Measurements from ENCODE around the gene TRAF7. TPM values are rescaled to one million over a fixed set of nuclear protein-coding genes. Genes with fewer than 3 reads are reported as not detected.
"Not testable (repeated sequence)": the region's sequence is repeated elsewhere in the genome, so short reads cannot be mapped to it uniquely, and the experiment has no call there.

Gene TRAF7
- total RNA-seq, 4 donors from 2014 or later, result 36.3 to 70.1 (median 56.3) TPM

- Histone ChIP-seq H3K27ac (peak within 1 kb of the TSS; percentile 83 to 90 (median 88)), H3K4me3 (peak within 1 kb of the TSS; percentile 62 to 82), H3K4me1 (peaks cover 0 to 42% (median 4%) of the 10 kb centered on the region in 3 donors)
- 0% methylated on average over 5 of the region's 81 CpGs; no CpG with 5 or more reads in 1 of the 2 donors for WGBS, 2 donors (ENCODE audit: low coverage in 1 of 2)
- not testable (repeated sequence) for H3K36me3 ChIP-seq, H3K9me3 ChIP-seq, H3K27me3 ChIP-seq
- ATAC-seq, result peak; percentile 89
- TF ChIP-seq POLR2AphosphoS5 (IDR thresholded peaks at IDR 0.05), result peak; percentile 80
- peak; percentile 46 to 73 for TF ChIP-seq POLR2A (IDR thresholded peaks at IDR 0.05)
Measured at GRCh38 chr16:2135770-2136490, 19.7 kb upstream of the TRAF7 start, which contains the start of gene PKD1. PKD1 (minus strand) TSS chr16:2135898; CDS start chr16:2135689, 209 bp downstream.

- no peak for ATAC-seq
- TF ChIP-seq POLR2AphosphoS5 (IDR thresholded peaks at IDR 0.05) (no peak), EP300 (IDR thresholded peaks at IDR 0.05) (no peak), POLR2A (IDR thresholded peaks at IDR 0.05) (no peak)
- TF ChIP-seq, protein P1, sequence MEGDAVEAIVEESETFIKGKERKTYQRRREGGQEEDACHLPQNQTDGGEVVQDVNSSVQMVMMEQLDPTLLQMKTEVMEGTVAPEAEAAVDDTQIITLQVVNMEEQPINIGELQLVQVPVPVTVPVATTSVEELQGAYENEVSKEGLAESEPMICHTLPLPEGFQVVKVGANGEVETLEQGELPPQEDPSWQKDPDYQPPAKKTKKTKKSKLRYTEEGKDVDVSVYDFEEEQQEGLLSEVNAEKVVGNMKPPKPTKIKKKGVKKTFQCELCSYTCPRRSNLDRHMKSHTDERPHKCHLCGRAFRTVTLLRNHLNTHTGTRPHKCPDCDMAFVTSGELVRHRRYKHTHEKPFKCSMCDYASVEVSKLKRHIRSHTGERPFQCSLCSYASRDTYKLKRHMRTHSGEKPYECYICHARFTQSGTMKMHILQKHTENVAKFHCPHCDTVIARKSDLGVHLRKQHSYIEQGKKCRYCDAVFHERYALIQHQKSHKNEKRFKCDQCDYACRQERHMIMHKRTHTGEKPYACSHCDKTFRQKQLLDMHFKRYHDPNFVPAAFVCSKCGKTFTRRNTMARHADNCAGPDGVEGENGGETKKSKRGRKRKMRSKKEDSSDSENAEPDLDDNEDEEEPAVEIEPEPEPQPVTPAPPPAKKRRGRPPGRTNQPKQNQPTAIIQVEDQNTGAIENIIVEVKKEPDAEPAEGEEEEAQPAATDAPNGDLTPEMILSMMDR (IDR thresholded peaks at IDR 0.05), result no peak
- Histone ChIP-seq H3K27me3 (no peaks in the 10 kb centered on the region), H3K9me3 (no peaks in the 10 kb centered on the region), H3K27ac (no peak overlapping the region), H3K4me1 (peaks cover 0 to 20% (median 5%) of the 10 kb centered on the region in 3 donors), H3K4me3 (no peak overlapping the region), H3K36me3 (no peaks in the 10 kb centered on the region)
- 56 to 75% methylated on average over 10 to 19 of the region's 31 CpGs for WGBS, 2 donors (ENCODE audit: low coverage in 1 of 2)
Measured at GRCh38 chr16:2142942-2143877, 12.4 kb upstream of the TRAF7 start.

DNA sequence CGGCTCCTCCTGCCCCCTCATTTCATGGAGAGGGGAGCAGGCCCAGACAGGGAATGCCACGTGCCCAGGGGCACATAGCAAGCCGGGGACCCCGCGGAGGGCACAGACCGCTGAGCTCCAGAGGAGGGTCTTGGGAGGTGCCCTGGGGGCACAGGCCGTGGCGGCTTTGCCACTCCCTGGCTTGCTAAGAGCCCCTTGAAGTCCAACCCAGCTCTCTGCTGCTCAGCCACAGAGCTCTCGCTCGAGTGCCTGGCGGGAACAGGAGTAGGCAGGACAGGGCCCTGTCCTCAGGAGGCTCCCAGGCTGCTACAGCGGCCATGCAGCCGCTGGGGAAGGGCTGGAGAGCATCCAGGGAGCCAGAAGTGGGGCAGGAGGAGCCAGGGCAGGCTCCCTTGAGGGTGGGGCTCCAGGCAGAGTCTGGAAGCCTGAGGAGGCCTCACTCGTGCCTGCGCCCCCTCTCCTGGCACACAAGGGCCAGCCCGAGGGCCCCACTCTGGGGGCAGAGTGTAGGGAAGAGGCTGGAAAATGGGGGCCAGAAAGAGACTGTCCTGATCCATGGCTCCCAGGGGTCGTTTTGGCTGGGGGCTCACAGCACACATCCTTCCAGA is 11.6 kb upstream of the TRAF7 start:
- Histone ChIP-seq H3K27ac (no peak overlapping the region), H3K4me1 (peaks cover 4 to 27% (median 10%) of the 10 kb centered on the region in 3 donors), H3K9me3 (no peaks in the 10 kb centered on the region), H3K27me3 (no peaks in the 10 kb centered on the region), H3K4me3 (no peak overlapping the region), H3K36me3 (no peaks in the 10 kb centered on the region)
- no CpG with 5 or more reads among the region's 17 CpGs for WGBS, 2 donors (ENCODE audit: low coverage in 1 of 2)
- TF ChIP-seq POLR2A (IDR thresholded peaks at IDR 0.05) (no peak), POLR2AphosphoS5 (IDR thresholded peaks at IDR 0.05) (no peak), EP300 (IDR thresholded peaks at IDR 0.05) (no peak)
- TF ChIP-seq, protein P1 (IDR thresholded peaks at IDR 0.05), result no peak
- ATAC-seq, result no peak

GRCh38 chr16:2145843-2146242 is 9.7 kb upstream of the TRAF7 start:
- Histone ChIP-seq H3K4me1 (peaks cover 5 to 36% (median 19%) of the 10 kb centered on the region in 3 donors), H3K36me3 (no peaks in the 10 kb centered on the region), H3K9me3 (no peaks in the 10 kb centered on the region), H3K27ac (no peak overlapping the region), H3K4me3 (no peak overlapping the region), H3K27me3 (no peaks in the 10 kb centered on the region)
- ATAC-seq, result no peak
- 78 to 89% methylated on average over 4 of the region's 5 CpGs for WGBS, 2 donors (ENCODE audit: low coverage in 1 of 2)
- TF ChIP-seq, protein P1 (IDR thresholded peaks at IDR 0.05), result no peak
- TF ChIP-seq POLR2AphosphoS5 (IDR thresholded peaks at IDR 0.05) (no peak), POLR2A (IDR thresholded peaks at IDR 0.05) (no peak), EP300 (IDR thresholded peaks at IDR 0.05) (no peak)

DNA sequence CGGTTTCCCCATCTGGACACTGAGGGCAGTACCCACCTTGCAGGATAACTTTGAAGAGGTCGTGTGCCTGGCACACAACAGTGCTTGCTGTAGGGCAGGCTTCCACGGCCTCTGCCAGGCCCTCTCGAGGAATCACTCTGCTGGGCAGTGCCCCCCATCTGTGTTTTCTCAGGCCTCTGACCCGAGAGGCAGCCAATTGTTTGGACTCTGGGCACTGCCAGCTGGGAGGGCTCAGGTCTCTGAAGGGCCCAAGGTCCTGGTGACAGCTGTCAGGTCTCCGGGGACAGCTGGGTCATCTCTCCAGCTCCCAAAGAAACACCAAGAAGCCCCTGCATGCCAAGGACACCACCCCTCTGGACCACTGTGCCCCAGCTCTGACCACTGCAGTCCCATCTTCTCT is 8.2 kb upstream of the TRAF7 start:
- TF ChIP-seq EP300 (IDR thresholded peaks at IDR 0.05) (no peak), POLR2A (IDR thresholded peaks at IDR 0.05) (no peak), POLR2AphosphoS5 (IDR thresholded peaks at IDR 0.05) (no peak)
- TF ChIP-seq, protein P1 (IDR thresholded peaks at IDR 0.05), result no peak
- Histone ChIP-seq H3K9me3 (no peaks in the 10 kb centered on the region), H3K4me1 (peaks cover 5 to 50% (median 34%) of the 10 kb centered on the region in 3 donors), H3K36me3 (peaks cover 0 to 11% of the 10 kb centered on the region in 2 donors), H3K4me3 (no peak overlapping the region), H3K27ac (peak overlapping the region in 3 of 4 donors; percentile 75 to 87 (median 80)), H3K27me3 (no peaks in the 10 kb centered on the region)
- 100% methylated on average over 1 of the region's 6 CpGs; no CpG with 5 or more reads in 1 of the 2 donors for WGBS, 2 donors (ENCODE audit: low coverage in 1 of 2)
- no peak for ATAC-seq
